Thyroid gland (tissue), 4 donors: Measurements from ENCODE around the gene ZCCHC9. TPM values are rescaled to one million over a fixed set of nuclear protein-coding genes. Genes with fewer than 3 reads are reported as not detected.
"Not testable (repeated sequence)": the region's sequence is repeated elsewhere in the genome, so short reads cannot be mapped to it uniquely, and the experiment has no call there.

Experiments used
- DNase-seq, 2 donors: peaks; one replicate each; pipeline ENCODE4 v3.0.0-alpha.2; 2019
- H3K27ac ChIP-seq, 3 donors: fragments of 200-600 bp; sonication (generic); 1 replicate in 2 of 3; 2 replicates in 1 of 3; pipeline ENCODE4 v1.5.1; 2016 to 2019; ENCODE audit warnings: mild to moderate bottlenecking in 1 of 3, moderate library complexity in 1 of 3
- H3K27me3 ChIP-seq: fragments of 200-600 bp; sonication (generic); one replicate; pipeline ENCODE4 v1.5.1; 2019
- H3K36me3 ChIP-seq, 2 donors: fragments of 200-600 bp; sonication (generic); one replicate each; pipeline ENCODE4 v1.5.1; 2016 to 2019
- H3K4me1 ChIP-seq, 2 donors: fragments of 200-600 bp; sonication (generic); one replicate each; pipeline ENCODE4 v1.5.1; 2017 to 2019
- H3K4me3 ChIP-seq, 3 donors: fragments of 200-600 bp; sonication (generic); replicated peaks in 1 of 3; 1 replicate in 2 of 3; 2 replicates in 1 of 3; pipeline ENCODE4 v1.5.1; 2016; ENCODE audit warnings: mild to moderate bottlenecking in 1 of 3
- H3K9me3 ChIP-seq: fragments of 200-600 bp; sonication (generic); one replicate; pipeline ENCODE4 v1.5.1; 2017
- POLR2A ChIP-seq, 2 donors: fragments of 450-650 bp; IDR thresholded peaks; one replicate each; pipeline ENCODE4 v1.6.1; 2017; ENCODE audit warnings: antibody characterized with exemption in 2 of 2, mild to moderate bottlenecking in 2 of 2, moderate library complexity in 1 of 2
- WGBS, 2 donors: methylation state at CpG; one replicate each; pipeline ENCODE4 v1.1.5; 2017; 5-methylcytosine and 5-hydroxymethylcytosine counted together
- intact Hi-C: fragments of 100-400 bp; cut with DNase I; formaldehyde crosslinking; loops from one replicate; pipeline ENCODE4 v1.15.1; 2023
- total RNA-seq, 4 donors: library from RNA; depleted of rRNA; stranded (reverse); fragments of >200 nt; gene quantifications; one replicate each; pipeline ENCODE4 v1.2.3, GENCODE V29; 2016
- TF ChIP-seq, protein P1 (sequence below), 6 experiments: fragments of 200-600 bp in 3 of 6; fragments of 450-650 bp in 3 of 6; sonication (generic) in 3 of 6; IDR thresholded peaks; one replicate each; pipeline ENCODE4 v1.5.1; 2016 to 2019; ENCODE audit warnings: antibody characterized with exemption in 6 of 6, mild to moderate bottlenecking in 2 of 6, inconsistent platforms in 1 of 6, moderate library complexity in 1 of 6

The ZCCHC9 gene
- total RNA-seq, 4 donors from 2014 or later = 15.0 to 38.2 (median 19.7) TPM

DNA sequence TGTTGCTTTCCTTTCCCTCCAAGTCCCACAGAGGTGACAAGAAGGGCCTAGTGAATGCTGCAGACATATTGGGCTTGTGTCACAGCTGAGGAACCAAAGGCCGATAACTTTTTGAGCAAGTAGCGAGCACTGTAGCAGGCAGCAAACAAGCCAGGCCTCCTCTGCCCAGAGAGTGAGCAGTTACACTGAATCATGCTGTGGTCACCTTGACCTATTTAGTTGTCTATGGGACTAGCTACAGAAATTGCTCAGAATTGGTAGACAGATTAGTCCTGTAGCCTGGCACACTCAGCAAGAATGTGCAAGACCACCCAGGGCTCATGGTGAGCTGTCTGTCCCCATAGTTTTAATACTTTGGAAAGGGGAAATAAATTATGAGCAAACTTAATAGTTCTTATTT lies 25.2 kb downstream of the ZCCHC9 start:
- no peak for DNase-seq
- no peaks in the 10 kb centered on the region for H3K27me3 ChIP-seq
- H3K36me3 ChIP-seq = no peaks in the 10 kb centered on the region
- H3K27ac ChIP-seq = no peak overlapping the region
- intact Hi-C loops = no loop called here
- H3K9me3 ChIP-seq = no peaks in the 10 kb centered on the region
- H3K4me1 ChIP-seq = no peaks in the 10 kb centered on the region
- H3K4me3 ChIP-seq = no peak overlapping the region
- 97 to 100% methylated on average over 2 of the region's 2 CpGs for WGBS, 2 donors
- no peak for TF ChIP-seq POLR2A (IDR thresholded peaks at IDR 0.05)
- TF ChIP-seq, protein P1, sequence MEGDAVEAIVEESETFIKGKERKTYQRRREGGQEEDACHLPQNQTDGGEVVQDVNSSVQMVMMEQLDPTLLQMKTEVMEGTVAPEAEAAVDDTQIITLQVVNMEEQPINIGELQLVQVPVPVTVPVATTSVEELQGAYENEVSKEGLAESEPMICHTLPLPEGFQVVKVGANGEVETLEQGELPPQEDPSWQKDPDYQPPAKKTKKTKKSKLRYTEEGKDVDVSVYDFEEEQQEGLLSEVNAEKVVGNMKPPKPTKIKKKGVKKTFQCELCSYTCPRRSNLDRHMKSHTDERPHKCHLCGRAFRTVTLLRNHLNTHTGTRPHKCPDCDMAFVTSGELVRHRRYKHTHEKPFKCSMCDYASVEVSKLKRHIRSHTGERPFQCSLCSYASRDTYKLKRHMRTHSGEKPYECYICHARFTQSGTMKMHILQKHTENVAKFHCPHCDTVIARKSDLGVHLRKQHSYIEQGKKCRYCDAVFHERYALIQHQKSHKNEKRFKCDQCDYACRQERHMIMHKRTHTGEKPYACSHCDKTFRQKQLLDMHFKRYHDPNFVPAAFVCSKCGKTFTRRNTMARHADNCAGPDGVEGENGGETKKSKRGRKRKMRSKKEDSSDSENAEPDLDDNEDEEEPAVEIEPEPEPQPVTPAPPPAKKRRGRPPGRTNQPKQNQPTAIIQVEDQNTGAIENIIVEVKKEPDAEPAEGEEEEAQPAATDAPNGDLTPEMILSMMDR (IDR thresholded peaks at IDR 0.05) = no peak

DNA sequence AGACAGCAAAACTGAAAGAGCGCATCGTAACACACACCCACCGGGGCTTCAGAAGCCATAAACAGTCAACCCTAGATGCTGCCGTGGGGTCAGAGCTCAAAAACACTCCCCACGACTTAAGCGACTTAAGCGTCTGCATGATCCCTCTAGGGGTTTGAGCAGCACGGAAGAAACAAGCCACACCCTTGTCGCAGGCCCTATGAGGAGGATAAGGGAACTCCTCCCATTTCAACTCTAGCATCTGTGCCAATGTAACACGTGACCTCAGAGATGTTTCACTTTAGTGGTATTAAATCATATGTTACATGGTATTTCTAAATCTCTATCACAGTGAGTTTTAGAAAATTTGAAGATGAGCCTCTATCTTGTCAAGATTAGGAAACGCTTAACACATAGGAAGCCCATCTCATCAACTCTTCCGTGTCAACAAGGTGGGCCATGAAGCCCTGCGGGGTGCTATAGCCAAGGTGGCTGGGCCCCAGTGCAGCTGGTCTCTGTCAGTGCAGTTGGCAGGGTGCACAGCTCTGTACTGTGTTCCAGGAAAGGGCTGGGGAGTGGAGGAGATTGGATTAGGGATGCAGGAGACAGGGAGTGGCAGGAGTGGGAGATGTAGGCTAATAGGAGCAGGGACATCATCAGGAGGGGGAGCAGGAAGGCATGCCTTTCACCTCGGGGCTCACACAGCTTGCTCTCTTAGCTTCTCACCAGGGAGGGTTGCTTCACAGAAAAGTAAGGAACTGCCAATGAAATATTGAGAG lies 33.1 kb downstream of the ZCCHC9 start:
- no peak for DNase-seq
- no peaks in the 10 kb centered on the region for H3K27me3 ChIP-seq
- no peak overlapping the region for H3K4me3 ChIP-seq
- no peaks in the 10 kb centered on the region for H3K9me3 ChIP-seq
- H3K4me1 ChIP-seq = no peaks in the 10 kb centered on the region
- TF ChIP-seq POLR2A (IDR thresholded peaks at IDR 0.05) = no peak
- TF ChIP-seq, protein P1 (IDR thresholded peaks at IDR 0.05) = no peak
- intact Hi-C loops = no loop called here
- no peak overlapping the region for H3K27ac ChIP-seq
- H3K36me3 ChIP-seq = no peaks in the 10 kb centered on the region
- 81 to 89% methylated on average over 14 of the region's 14 CpGs for WGBS, 2 donors

DNA sequence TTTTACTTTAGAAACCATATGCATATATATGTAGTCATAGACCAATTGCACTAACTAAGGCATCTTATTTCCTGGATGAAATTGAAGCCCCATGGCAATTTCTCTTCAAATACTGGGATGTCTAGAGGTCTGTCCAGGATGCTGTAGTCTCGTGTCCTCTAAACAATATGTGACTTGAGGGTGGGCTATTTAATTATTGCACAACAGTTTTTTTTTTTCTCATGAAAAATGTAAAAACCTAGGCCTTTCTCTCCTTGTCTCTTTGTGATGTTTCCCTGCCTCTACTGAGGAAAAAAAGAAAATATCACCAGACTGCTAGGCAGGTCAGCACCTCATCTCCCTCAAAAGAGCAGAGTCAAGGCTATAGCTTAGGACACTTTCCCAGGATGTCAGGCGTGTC lies 34.6 kb downstream of the ZCCHC9 start:
- intact Hi-C loops = no loop called here
- WGBS, 2 donors = 62 to 65% methylated on average over 2 of the region's 2 CpGs

DNA sequence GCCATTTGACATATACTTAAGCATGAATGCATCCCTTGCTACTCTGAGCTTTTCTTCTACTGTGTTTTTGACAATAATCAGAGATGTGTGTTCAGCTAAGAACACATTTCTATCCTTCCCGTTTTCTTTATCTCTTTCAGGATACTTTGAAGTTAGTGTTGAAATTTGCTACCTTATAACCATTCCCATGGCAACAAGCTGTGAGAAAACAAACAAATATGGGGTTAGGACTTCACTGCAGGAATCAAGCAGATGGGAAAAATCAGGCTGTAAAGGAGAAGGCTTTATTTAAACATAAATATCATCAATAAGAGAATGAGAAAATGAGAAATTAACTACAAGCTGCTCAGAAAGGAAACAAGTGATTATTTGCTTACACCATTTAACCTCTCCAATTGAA lies 35.2 kb downstream of the ZCCHC9 start:
- intact Hi-C loops = no loop called here
- Histone ChIP-seq H3K4me1 (no peaks in the 10 kb centered on the region), H3K27me3 (no peaks in the 10 kb centered on the region), H3K4me3 (no peak overlapping the region), H3K36me3 (no peaks in the 10 kb centered on the region), H3K27ac (no peak overlapping the region), H3K9me3 (no peaks in the 10 kb centered on the region)
- TF ChIP-seq, protein P1 (IDR thresholded peaks at IDR 0.05) = no peak
- WGBS, 2 donors = 27 to 30% methylated on average over 1 of the region's 1 CpG
- DNase-seq = no peak

More for the DNA sequence above, 34.6 kb downstream of the ZCCHC9 start:
- TF ChIP-seq, protein P1 (IDR thresholded peaks at IDR 0.05) = no peak
- no peak for TF ChIP-seq POLR2A (IDR thresholded peaks at IDR 0.05)
- Histone ChIP-seq H3K36me3 (no peaks in the 10 kb centered on the region), H3K9me3 (no peaks in the 10 kb centered on the region), H3K27ac (no peak overlapping the region), H3K27me3 (no peaks in the 10 kb centered on the region), H3K4me3 (no peak overlapping the region), H3K4me1 (no peaks in the 10 kb centered on the region)
- no peak for DNase-seq

DNA sequence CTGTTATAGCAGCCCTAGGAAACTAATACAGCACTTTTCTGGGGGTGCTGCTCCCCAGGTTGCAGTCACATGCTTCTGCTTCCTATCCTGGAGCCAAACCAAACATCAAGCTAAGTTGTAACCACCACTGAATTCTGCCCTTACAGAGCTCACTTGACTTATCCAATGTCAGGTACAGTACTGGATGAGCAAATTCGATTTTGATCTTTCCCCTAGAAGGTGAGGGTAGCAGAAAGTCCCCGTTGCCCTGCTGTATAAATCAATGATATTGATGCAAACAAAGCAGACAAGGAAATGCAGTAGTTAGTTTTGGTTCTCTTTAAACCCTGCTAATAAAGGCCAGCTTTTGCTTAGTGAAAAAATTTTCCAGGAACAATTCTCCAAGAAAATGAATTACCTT lies 36.4 kb downstream of the ZCCHC9 start:
- no peaks in the 10 kb centered on the region for H3K4me1 ChIP-seq
- intact Hi-C loops = no loop called here
- 85 to 86% methylated on average over 2 of the region's 2 CpGs for WGBS, 2 donors
- TF ChIP-seq, protein P1 (IDR thresholded peaks at IDR 0.05) = no peak
- TF ChIP-seq POLR2A (IDR thresholded peaks at IDR 0.05) = no peak
- no peak overlapping the region for H3K27ac ChIP-seq
- no peaks in the 10 kb centered on the region for H3K9me3 ChIP-seq
- no peaks in the 10 kb centered on the region for H3K36me3 ChIP-seq
- no peak overlapping the region for H3K4me3 ChIP-seq
- no peak for DNase-seq
- no peaks in the 10 kb centered on the region for H3K27me3 ChIP-seq

DNA sequence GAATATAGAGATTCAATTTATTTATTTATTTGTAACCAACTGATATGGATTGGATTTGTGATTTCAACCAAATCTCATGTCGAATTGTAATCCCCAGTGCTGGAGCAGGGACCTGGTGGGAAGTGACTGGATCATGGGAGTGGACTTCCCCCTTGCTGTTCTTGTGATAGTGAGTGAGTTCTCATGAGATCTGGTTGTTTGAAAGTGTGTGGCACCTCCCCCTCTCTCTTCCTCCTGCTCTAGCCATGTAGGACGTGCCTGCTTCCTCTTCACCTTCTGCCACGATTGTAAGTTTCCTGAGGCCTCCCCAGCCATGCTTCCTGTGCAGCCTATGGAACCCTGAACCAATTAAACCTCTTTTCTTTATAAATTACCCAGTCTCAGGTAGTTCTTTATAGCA lies 36.8 kb downstream of the ZCCHC9 start:
- H3K9me3 ChIP-seq, DNase-seq, H3K4me1 ChIP-seq, H3K27ac ChIP-seq, intact Hi-C loops, H3K27me3 ChIP-seq, H3K36me3 ChIP-seq, H3K4me3 ChIP-seq: not testable (repeated sequence)
- 77 to 83% methylated on average over 3 of the region's 3 CpGs for WGBS, 2 donors
